Left ventricle myocardium inferior (tissue), 1 donor: ENCODE measurements around the gene PSMB3. TPM values are rescaled to one million over a fixed set of nuclear protein-coding genes. Genes with fewer than 3 reads are reported as not detected.

Experiments used
- DNase-seq: peaks from one replicate; pipeline ENCODE4 v3.0.0-alpha.2; 2020
- H3K27ac ChIP-seq: fragments of 200-600 bp; replicated peaks from 2 replicates; pipeline ENCODE4 v1.8.0; 2021
- H3K27me3 ChIP-seq: fragments of 200-600 bp; 2 replicates; pipeline ENCODE4 v1.8.0; 2021; ENCODE audit warnings: low read depth
- H3K36me3 ChIP-seq: fragments of 200-600 bp; 2 replicates; pipeline ENCODE4 v1.8.0; 2021
- H3K4me1 ChIP-seq: fragments of 200-600 bp; 2 replicates; pipeline ENCODE4 v1.8.0; 2021
- H3K4me3 ChIP-seq: fragments of 200-600 bp; 2 replicates; pipeline ENCODE4 v1.8.0; 2021; ENCODE audit warnings: mild to moderate bottlenecking, moderate library complexity
- H3K9me3 ChIP-seq: fragments of 200-600 bp; replicated peaks from 2 replicates; pipeline ENCODE4 v1.8.0; 2021
- intact Hi-C: fragments of 100-400 bp; cut with micrococcal nuclease; formaldehyde crosslinking; loops from one replicate; pipeline ENCODE4 v1.11.0; 2022
- total RNA-seq: library from RNA; stranded (reverse); fragmentation: NEBNext Ultra II Directional; extraction: Animal tissue kit (Norgen Biotek cat#: 25700); gene quantifications from one replicate; pipeline ENCODE4 v1.2.1, GENCODE V29; 2021
- TF ChIP-seq, protein P1 (sequence below): fragments of 200-600 bp; IDR thresholded peaks from 2 replicates; pipeline ENCODE4 v1.8.0; 2021; ENCODE audit warnings: antibody characterized with exemption, mild to moderate bottlenecking, borderline replicate concordance
- donor health status: DM: no; HTN: yes; CAD: no; lungs with severe emphysema.

PSMB3 gene
- total RNA-seq, 1 donor from 2014 or later = 149 TPM

DNA sequence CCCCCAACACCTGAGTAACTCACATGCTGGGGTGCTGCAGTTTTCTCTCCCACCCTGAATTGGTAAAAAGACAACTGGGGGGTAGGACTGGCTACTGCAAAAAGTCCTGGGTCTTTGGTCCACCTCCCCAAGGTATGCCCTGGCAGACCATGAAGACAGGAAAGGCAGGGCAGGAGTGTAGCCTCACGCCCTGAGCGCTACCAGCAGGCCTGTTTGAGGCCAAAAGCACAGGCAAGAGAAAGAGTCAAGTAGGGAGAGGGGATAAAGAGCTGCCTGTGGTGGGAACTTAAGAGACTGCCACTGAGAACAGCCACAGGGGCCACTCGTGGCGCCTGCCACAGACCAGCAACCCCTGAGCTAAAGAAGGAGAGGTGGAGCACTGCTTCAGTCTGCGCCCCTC is 13.8 kb downstream of the PSMB3 start:
- H3K27ac ChIP-seq = no peak overlapping the region
- no peak overlapping the region for H3K4me3 ChIP-seq
- DNase-seq = no peak
- no peaks in the 10 kb centered on the region for H3K9me3 ChIP-seq
- intact Hi-C loops = no loop called here
- no peaks in the 10 kb centered on the region for H3K27me3 ChIP-seq
- H3K36me3 ChIP-seq = peaks cover 93% of the 10 kb centered on the region
- TF ChIP-seq, protein P1, sequence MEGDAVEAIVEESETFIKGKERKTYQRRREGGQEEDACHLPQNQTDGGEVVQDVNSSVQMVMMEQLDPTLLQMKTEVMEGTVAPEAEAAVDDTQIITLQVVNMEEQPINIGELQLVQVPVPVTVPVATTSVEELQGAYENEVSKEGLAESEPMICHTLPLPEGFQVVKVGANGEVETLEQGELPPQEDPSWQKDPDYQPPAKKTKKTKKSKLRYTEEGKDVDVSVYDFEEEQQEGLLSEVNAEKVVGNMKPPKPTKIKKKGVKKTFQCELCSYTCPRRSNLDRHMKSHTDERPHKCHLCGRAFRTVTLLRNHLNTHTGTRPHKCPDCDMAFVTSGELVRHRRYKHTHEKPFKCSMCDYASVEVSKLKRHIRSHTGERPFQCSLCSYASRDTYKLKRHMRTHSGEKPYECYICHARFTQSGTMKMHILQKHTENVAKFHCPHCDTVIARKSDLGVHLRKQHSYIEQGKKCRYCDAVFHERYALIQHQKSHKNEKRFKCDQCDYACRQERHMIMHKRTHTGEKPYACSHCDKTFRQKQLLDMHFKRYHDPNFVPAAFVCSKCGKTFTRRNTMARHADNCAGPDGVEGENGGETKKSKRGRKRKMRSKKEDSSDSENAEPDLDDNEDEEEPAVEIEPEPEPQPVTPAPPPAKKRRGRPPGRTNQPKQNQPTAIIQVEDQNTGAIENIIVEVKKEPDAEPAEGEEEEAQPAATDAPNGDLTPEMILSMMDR = no peak
- H3K4me1 ChIP-seq = peaks cover 18% of the 10 kb centered on the region

DNA sequence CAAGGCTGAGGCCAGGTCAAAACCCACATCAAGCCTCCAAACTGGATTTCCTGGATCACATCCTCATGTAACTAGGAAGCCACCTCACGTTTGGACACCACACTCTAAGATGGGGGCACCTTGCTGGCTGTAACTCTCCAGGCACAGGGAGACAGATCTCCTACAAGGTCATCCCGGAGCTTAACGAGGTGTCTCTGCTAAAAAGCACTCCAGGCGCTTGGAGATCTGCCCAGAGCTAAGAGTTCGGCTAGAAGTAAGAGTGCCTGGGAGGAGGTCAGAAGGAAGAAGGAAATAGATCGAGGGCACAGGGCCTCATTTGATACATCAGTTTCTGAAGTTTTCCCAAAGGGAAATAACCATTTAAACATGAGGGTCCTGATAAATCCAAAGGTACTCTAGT is 15.9 kb downstream of the PSMB3 start:
- Histone ChIP-seq H3K4me3 (no peak overlapping the region), H3K27me3 (no peaks in the 10 kb centered on the region), H3K27ac (peak overlapping the region; percentile 37), H3K4me1 (peaks cover 18% of the 10 kb centered on the region), H3K36me3 (peaks cover 95% of the 10 kb centered on the region), H3K9me3 (no peaks in the 10 kb centered on the region)
- TF ChIP-seq, protein P1 = no peak
- intact Hi-C loops = no loop called here
- peak; percentile 25 for DNase-seq

DNA sequence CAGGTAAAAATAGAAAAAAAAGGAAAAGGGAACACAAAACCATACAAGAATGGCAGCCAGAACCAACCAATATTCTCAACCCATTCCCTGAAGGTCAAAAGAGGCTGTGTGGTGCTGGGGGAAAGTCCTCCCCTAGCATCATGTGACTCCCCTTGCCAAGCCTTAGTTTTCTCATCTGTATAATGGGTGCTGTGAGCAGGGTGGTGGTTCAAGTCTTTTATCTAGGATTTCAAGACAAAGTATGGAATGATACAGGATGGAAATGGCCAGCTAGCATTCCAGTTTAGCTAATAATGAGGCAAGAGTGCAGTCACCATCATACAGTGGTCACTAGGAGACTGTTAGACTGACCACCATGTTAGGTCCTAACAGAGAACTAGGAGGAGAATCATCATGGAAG is 20.7 kb downstream of the PSMB3 start:
- Histone ChIP-seq H3K27me3 (no peaks in the 10 kb centered on the region), H3K36me3 (peaks cover 96% of the 10 kb centered on the region), H3K27ac (no peak overlapping the region), H3K9me3 (no peaks in the 10 kb centered on the region), H3K4me1 (peaks cover 8% of the 10 kb centered on the region), H3K4me3 (no peak overlapping the region)
- DNase-seq = no peak
- TF ChIP-seq, protein P1 = no peak
- intact Hi-C loops = no loop called here

DNA sequence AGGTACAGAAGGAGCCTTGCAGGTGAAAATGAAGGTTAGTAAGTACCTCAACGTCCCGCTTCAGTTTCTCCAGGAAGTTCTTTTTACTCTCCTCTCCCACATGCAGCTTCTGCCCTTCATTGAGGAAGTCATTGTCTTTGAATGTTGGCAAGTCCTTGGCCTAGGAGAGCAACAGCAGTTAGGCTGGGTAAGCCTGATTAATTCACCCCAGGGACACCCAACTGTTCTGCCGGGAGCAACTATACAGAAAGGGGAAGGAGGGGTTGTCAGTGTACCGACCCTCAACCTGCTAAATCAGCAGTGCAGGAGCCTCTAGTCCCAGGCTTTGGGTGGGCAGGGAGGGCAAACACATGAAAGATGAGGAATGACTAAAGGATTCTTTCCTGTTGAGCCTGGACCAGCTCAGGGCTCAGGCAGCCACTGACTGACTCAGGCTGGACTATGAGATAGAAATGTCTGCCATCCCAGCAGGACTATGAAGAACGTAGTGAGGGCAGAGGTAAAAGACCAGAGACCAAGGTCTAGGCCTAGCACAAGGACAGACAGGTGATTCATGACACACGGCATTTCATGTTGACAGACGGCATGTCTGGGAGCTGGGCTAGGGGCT is 25.2 kb downstream of the PSMB3 start:
- Histone ChIP-seq H3K9me3 (no peaks in the 10 kb centered on the region), H3K27me3 (no peaks in the 10 kb centered on the region), H3K4me1 (no peaks in the 10 kb centered on the region), H3K4me3 (no peak overlapping the region), H3K36me3 (peaks cover 100% of the 10 kb centered on the region), H3K27ac (no peak overlapping the region)
- no peak for DNase-seq
- intact Hi-C loops = no loop called here
- TF ChIP-seq, protein P1 = no peak

DNA sequence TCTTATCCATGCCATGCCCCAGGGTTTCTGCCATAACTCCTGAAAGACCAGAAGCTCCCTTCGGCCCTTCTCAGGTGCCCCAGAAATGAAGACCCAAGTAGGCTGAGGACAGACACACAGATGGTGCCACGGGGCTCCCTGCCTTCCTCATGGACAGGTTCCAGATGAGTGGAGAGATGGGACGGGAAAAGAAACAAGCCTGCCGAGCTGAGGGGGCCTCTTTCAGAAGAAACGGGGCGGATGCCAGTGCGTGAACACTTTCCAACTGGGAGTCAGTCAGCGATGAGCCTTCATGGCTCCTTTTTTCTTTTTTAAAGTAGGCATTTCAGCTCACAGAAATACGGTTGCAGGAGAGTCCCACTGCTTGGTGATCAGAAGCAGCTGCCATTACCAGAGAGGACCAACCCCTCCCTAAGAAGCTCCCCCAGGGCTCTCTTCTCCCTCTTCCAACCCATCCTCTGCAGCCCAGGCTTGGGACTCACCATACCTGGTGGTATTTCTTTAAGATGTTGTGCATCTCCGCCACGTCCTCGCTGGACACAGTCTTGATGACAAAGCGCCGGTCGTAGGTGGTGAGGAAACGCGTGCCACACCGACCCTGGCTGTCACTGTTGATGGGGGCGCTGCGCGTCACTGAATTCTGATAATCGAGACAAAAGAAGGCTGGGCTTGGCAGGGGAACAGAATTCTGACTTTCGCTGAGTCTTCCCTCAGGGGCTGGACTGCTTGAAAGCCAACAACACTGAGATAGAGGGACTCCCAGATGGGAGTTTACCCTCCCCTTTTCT is 27.6 kb downstream of the PSMB3 start:
- H3K36me3 ChIP-seq = peaks cover 100% of the 10 kb centered on the region
- intact Hi-C loops = no loop called here
- H3K4me1 ChIP-seq = no peaks in the 10 kb centered on the region
- TF ChIP-seq, protein P1 = no peak
- H3K9me3 ChIP-seq = no peaks in the 10 kb centered on the region
- H3K27ac ChIP-seq = no peak overlapping the region
- H3K27me3 ChIP-seq = no peaks in the 10 kb centered on the region
- no peak overlapping the region for H3K4me3 ChIP-seq
- DNase-seq = no peak
